Astrocyte of the cerebellum (primary cell): Measurements from ENCODE around the gene ZNF738.

Experiments used
- DNase-seq: peaks from one replicate; pipeline ENCODE4 v3.0.0-alpha.2; 2011; ENCODE audit warnings: low read depth
- H3K4me3 ChIP-seq: 2 replicates; pipeline ENCODE4 v1.5.1; 2011; ENCODE audit warnings: mild to moderate bottlenecking, low read depth, low read length, moderate library complexity
- CTCF ChIP-seq: IDR thresholded peaks from 2 replicates; pipeline ENCODE4 v1.5.1; 2012; ENCODE audit warnings: low read length, low read depth, moderate library complexity, mild to moderate bottlenecking; ENCODE audit errors: missing control alignments
- in situ Hi-C: cut with HindIII; loops from 2 replicates; pipeline ENCODE4 v1.10.0; 2017; ENCODE audit warnings: low sequenced_read_pairs

ZNF738 gene

DNA sequence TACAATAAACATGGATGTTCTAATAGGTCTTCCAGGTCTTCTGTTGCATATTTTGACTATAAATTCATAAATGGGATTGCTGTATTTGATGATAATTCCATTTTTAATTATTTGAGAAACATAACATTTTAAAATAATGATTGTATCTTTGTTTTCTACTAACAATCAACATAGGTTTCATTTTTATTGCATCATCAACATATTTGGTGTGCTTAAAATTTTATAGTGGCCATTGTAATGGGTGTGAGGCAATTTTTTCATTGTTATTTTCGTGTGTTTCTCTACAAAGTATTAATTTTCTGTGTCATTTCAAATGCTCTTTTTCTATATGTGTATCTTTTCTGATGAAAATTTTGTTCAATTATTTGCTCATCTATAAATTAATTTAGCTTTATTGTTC is 51.4 kb downstream of the ZNF738 start:
- no peak overlapping the region for H3K4me3 ChIP-seq
- in situ Hi-C loops, result no loop called here
- TF ChIP-seq CTCF, result no peak
- DNase-seq, result no peak

DNA sequence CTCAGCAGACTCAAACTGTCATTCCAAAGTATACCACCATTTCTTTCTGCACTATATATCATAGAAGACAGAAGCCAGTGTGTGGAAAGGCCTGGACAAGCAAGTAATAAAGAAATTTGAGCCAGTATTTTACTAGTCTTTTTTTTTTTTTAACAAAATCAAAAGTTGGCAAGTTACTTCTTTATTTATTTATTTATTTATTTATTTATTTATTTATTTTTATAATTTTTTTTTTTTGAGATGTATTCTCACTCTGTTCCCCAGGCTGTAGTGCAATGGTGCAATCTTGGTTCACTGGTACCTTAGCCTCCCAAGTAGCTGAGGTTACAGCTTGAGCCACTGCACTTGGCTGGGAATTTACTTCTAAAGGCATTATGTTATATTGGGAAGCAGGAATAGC is 63.4 kb downstream of the ZNF738 start:
- no peak overlapping the region for H3K4me3 ChIP-seq
- no peak for TF ChIP-seq CTCF
- no peak for DNase-seq
- in situ Hi-C loops, result no loop called here

DNA sequence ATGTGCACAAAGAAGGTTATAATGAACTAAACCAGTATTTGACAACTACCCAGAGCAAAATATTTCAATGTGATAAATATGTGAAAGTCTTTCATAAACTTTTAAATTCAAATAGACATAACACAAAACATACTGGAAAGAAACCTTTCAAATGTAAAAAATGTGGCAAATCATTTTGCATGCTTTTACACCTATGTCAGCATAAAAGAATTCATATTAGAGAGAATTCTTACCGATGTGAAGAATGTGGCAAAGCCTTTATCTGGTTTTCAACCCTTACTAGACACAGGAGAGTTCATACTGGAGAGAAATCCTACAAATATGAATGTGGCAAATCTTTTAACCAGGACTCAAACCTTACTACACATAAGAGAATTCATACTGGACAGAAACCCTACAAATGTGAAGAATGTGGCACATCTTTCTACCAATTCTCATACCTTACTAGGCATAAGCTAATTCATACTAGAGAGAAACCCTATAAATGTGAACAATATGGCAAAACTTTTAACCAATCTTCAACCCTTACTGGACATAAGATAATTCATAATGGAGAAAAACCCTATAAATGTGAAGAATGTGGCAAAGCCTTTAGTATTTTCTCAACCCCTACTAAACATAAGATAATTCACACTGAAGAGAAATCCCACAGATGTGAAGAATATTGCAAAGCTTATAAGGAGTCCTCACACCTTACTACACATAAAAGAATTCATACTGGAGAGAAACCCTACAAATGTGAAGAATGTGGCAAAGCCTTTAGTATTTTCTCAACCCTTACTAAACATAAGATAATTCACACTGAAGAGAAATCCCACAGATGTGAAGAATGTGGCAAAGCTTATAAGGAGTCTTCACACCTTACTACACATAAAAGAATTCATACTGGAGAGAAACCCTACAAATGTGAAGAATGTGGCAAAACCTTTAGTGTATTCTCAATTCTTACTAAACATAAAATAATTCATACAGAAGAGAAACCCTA is 64.5 kb downstream of the ZNF738 start:
- H3K4me3 ChIP-seq, result no peak overlapping the region
- TF ChIP-seq CTCF, result no peak
- no peak for DNase-seq
- in situ Hi-C loops, result no loop called here
